Activated CD8-positive, alpha-beta T cell treated with anti-CD3 and anti-CD28 coated beads for 36 hours (primary cell): ENCODE measurements around the gene COL18A1. TPM values are rescaled to one million over a fixed set of nuclear protein-coding genes. Genes with fewer than 3 reads are reported as not detected.

ENCODE experiments used
- ATAC-seq: fragments of 200-7000 bp; cut with Tn5 transposase; one replicate; pipeline ENCODE4 v1.10.0; 2021; ENCODE audit warnings: mild to moderate bottlenecking, moderate library complexity
- CTCF ChIA-PET: fragments of 350-600 bp; sonication (Branson Sonifier 250); formaldehyde crosslinking; loops from one replicate; lab custom pipeline; 2021; ENCODE audit warnings: antibody characterized with exemption; lab: Charles Lee
- POLR2A ChIA-PET: fragments of 350-600 bp; sonication (Branson Sonifier 250); formaldehyde crosslinking; loops from one replicate; lab custom pipeline; 2021; ENCODE audit warnings: antibody characterized with exemption; lab: Charles Lee
- DNase-seq: peaks from one replicate; pipeline ENCODE4 v3.0.0-alpha.2; 2020
- H3K27ac Mint-ChIP-seq: one replicate; pipeline ENCODE4 v1.8.0; 2021; ENCODE audit warnings: mild to moderate bottlenecking, mixed read lengths
- H3K27me3 Mint-ChIP-seq: one replicate; pipeline ENCODE4 v1.8.0; 2021; ENCODE audit warnings: mixed read lengths
- H3K36me3 Mint-ChIP-seq: one replicate; pipeline ENCODE4 v1.8.0; 2021; ENCODE audit warnings: low read depth, mixed read lengths
- H3K4me1 Mint-ChIP-seq: one replicate; pipeline ENCODE4 v1.8.0; 2021; ENCODE audit warnings: low read depth, mixed read lengths
- H3K4me3 Mint-ChIP-seq: one replicate; pipeline ENCODE4 v1.8.0; 2021; ENCODE audit warnings: mild to moderate bottlenecking, moderate library complexity, mixed read lengths
- H3K9me3 Mint-ChIP-seq: one replicate; pipeline ENCODE4 v1.8.0; 2021; ENCODE audit warnings: mixed read lengths
- CTCF ChIP-seq: fragments of 200-600 bp; IDR thresholded peaks from one replicate; pipeline ENCODE4 v1.8.0; 2022; ENCODE audit warnings: antibody characterized with exemption, mild to moderate bottlenecking
- intact Hi-C: fragments of 100-400 bp; cut with micrococcal nuclease; formaldehyde crosslinking; loops from one replicate; pipeline ENCODE4 v1.10.0; 2022
- total RNA-seq, 2 experiments: library from RNA; stranded (reverse); gene quantifications; one replicate each; pipeline ENCODE4 v1.2.3, GENCODE V29; 2021

Gene COL18A1
- total RNA-seq, 2 experiments from 2014 or later: 9.4 to 9.7 TPM

DNA sequence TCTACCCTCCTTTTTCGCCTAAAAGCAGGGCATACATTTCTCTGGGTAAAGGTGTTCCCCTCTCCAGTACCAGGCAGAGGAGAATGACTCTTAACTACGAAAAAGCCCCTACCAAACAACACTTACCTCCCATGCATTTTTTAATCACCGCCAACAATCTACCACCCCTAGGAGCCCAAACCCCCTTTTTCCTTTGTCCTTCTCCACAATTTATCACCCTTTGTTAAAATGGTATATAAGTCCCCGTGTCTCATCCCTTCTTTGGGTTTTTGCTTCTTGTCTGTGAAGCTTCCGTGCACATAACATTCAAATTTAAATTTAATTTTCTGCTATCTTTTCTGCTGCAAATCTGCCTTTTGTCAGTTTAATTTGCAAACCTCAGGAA, 27.6 kb upstream of the COL18A1 start:
- no peak overlapping the region for H3K4me3 Mint-ChIP-seq
- no peaks in the 10 kb centered on the region for H3K4me1 Mint-ChIP-seq
- ATAC-seq (no peak), DNase-seq (no peak)
- TF ChIP-seq CTCF: no peak
- H3K9me3 Mint-ChIP-seq: no peaks in the 10 kb centered on the region
- no peak overlapping the region for H3K27ac Mint-ChIP-seq
- no peaks in the 10 kb centered on the region for H3K36me3 Mint-ChIP-seq
- peaks cover 13% of the 10 kb centered on the region for H3K27me3 Mint-ChIP-seq
- intact Hi-C loops: no loop called here
- ChIA-PET POLR2A (no interaction called here), CTCF (no interaction called here)

- DNase-seq (no peak), ATAC-seq (no peak)
- Mint-ChIP-seq H3K27me3 (peaks cover 13% of the 10 kb centered on the region), H3K36me3 (no peaks in the 10 kb centered on the region), H3K4me1 (no peaks in the 10 kb centered on the region), H3K4me3 (no peak overlapping the region), H3K9me3 (no peaks in the 10 kb centered on the region), H3K27ac (no peak overlapping the region)
- TF ChIP-seq CTCF: no peak
- CTCF ChIA-PET: no interaction called here
- POLR2A ChIA-PET: no interaction called here
- intact Hi-C loops: no loop called here
Observed at GRCh38 chr21:45377866-45378257, 27.1 kb upstream of the COL18A1 start.

- DNase-seq (no peak), ATAC-seq (no peak)
- no peak for TF ChIP-seq CTCF
- H3K4me1 Mint-ChIP-seq: no peaks in the 10 kb centered on the region
- H3K27ac Mint-ChIP-seq: no peak overlapping the region
- intact Hi-C loops: no loop called here
- POLR2A ChIA-PET: no interaction called here
- H3K4me3 Mint-ChIP-seq: no peak overlapping the region
- H3K27me3 Mint-ChIP-seq: peaks cover 13% of the 10 kb centered on the region
- no peaks in the 10 kb centered on the region for H3K9me3 Mint-ChIP-seq
- CTCF ChIA-PET: no interaction called here
- H3K36me3 Mint-ChIP-seq: no peaks in the 10 kb centered on the region
Observed at GRCh38 chr21:45378258-45378966, 26.6 kb upstream of the COL18A1 start.

GRCh38 chr21:45379171-45379900, 25.6 kb upstream of the COL18A1 start:
- POLR2A ChIA-PET: no interaction called here

More at GRCh38 chr21:45379171-45379900, 25.6 kb upstream of the COL18A1 start:
- Mint-ChIP-seq H3K36me3 (no peaks in the 10 kb centered on the region), H3K4me1 (no peaks in the 10 kb centered on the region), H3K27ac (no peak overlapping the region), H3K4me3 (no peak overlapping the region), H3K9me3 (no peaks in the 10 kb centered on the region), H3K27me3 (peaks cover 13% of the 10 kb centered on the region)
- intact Hi-C loops: no loop called here
- CTCF ChIA-PET: no interaction called here
- no peak for ATAC-seq
- no peak for DNase-seq
- TF ChIP-seq CTCF: no peak
